ENCODE measurements around the gene ZFYVE19.

DNA sequence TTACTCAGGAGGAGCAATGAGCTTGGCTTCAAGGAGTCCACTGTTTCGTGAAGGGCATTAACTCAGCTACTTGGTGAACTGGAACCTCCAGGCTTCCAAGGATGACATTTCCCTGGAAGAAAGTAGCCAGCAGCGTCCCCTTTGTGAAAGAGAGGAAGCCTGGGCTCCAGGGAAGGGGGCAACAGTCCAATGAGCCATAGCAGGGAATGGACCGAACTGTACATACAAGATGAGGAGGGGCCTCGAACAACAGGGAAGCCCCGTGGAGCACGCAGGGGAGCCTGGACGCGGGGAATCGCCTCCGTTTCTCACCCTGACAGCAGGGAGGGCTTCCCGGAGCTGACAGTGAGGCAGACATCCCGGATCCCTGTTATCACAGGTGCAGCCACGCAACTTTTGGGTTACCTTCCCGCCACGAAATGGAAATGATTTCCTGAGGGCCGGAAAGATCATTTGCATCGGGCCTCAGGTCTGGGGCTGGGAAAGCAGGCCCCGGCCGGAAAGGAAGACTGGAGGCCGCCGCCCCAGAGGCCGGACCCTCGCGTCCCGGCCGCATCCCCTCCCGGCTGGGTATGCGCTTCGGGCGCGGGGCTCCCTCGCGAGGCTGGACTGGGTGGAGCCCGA is 36.5 kb downstream of the ZFYVE19 start:
- TF ChIP-seq, protein P1, sequence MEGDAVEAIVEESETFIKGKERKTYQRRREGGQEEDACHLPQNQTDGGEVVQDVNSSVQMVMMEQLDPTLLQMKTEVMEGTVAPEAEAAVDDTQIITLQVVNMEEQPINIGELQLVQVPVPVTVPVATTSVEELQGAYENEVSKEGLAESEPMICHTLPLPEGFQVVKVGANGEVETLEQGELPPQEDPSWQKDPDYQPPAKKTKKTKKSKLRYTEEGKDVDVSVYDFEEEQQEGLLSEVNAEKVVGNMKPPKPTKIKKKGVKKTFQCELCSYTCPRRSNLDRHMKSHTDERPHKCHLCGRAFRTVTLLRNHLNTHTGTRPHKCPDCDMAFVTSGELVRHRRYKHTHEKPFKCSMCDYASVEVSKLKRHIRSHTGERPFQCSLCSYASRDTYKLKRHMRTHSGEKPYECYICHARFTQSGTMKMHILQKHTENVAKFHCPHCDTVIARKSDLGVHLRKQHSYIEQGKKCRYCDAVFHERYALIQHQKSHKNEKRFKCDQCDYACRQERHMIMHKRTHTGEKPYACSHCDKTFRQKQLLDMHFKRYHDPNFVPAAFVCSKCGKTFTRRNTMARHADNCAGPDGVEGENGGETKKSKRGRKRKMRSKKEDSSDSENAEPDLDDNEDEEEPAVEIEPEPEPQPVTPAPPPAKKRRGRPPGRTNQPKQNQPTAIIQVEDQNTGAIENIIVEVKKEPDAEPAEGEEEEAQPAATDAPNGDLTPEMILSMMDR (IDR thresholded peaks at IDR 0.05; ENCODE audit: low read depth, low read length) = no peak
- no peak for TF ChIP-seq EZH2phosphoT487 (IDR thresholded peaks at IDR 0.05; ENCODE audit: low read depth)

Measured in OCI-LY3 (cell line).